ENCODE results near the gene CREBL2.
"Not testable (repeated sequence)": the region's sequence is repeated elsewhere in the genome, so short reads cannot be mapped to it uniquely, and the experiment has no call there.

Gene CREBL2

DNA sequence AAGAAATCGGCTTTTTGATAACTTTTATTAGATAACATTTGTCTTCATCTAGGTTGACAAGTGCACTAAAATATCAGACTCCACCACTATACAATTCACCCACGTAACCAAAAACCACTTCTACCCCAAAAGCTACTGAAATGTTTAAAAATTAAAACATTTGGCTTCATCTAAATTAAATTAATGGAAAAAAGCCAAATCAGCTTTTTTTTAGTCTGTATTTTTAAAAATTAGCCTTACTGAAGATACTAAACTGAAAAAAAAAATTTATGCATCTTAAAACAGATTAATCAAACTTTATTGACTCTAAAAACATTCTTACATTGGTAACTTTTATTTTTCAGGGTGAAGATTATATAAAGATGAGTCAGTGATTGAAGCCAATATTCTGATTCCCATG is 30.0 kb downstream of the CREBL2 start:
- no peak for DNase-seq

DNA sequence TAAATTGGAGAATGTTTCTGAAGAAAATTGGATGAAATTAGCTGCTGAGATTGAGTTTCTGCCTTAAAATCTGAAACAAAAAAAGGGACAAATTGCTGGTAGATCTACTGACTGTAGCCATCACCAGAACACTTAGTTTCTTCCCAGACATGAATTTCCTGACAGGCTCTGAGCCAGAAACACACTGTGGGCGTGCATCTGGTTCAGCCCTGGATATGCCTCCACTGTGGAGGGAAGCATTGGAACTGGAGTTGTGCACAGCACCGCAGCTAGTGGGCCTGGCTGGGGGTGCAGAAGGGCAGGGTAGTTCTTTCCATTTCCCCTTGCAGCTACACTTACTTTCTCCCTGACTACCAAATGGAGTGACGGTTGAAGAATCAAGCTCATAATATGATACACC is 31.2 kb downstream of the CREBL2 start:
- no peak for DNase-seq

DNA sequence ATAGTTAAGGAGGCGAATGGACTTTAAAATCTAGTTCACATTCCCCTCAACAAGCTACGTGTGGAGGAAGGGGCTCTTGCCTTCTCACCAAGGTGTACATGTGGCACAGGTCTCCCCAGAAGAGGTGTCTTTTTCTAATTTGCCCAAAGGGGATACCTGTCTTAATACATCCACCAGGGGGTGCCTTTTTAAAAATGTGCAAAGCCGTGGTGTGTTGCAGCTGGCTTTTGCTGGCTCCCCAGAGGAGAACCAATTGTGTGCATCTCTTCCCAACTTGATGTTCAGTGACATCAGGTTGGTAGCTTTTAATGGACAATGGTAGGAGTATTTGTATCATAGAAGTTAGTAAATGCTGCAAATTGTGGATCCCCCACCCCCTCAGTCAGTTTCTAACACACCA is 33.8 kb downstream of the CREBL2 start:
- DNase-seq: no peak

DNA sequence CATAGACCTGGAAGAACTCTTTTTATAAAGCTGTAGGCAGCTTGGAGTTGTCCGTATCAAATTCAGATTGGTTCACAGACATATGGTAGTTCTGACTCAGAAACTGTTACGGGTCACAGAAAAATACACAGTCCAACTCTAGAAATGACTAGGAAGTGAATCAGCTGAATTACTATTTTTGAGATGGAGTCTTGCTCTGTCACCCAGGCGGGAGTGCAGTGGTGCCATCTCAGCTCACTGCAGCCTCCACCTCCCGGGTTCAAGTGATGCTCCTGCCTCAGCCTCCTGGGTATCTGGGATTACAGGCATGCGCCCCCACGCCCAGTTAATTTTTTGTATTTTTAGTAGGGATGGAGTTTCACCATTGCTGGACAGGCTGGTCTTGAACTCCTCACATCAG is 34.3 kb downstream of the CREBL2 start:
- DNase-seq: not testable (repeated sequence)

DNA sequence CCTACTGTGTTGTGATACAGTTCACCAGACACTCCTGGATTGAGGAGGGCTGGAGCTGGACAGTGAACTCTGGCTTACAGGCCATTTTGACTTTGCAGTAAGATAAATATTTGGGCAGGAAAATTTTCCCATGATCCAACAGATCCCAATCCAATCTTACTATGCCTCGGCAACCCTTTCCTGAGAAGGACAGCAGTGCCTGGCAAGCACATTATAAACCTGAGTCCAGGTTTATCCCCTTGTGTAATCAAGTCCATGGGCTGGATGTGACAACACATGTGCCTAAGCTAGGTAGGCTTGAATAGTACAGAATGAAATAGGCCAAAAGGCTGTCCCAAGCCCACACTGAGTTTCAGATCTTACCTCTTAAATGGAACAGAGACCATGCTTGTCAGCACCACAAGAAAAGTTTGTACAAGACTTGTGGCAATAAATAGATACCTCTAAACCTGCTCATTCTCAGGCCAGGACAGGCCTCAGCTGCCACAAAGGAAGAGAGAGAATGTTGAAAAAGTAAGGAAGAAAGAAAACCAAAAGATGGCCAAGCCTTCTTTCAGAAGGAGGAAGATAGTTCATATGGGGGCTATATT is 34.9 kb downstream of the CREBL2 start:
- DNase-seq: no peak

DNA sequence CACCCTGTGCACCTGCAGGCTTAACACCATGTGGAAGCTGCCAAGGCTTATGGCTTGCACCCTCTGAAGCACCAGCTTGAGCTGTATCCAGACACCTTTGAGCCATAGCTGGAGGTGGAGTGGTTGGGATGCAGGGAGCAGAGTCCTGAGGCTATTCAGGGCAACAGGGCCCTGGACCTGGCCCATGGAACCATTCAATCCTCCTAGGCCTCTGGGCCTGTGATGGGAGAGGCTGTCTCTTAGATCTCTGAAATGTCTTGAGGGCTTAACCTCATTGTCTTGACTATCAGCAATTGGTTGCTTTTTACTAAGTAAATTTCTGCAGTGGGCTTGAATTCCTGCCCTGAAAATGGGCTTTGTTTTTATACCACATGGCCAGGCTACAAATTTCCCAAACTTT is 36.6 kb downstream of the CREBL2 start:
- DNase-seq: no peak

DNA sequence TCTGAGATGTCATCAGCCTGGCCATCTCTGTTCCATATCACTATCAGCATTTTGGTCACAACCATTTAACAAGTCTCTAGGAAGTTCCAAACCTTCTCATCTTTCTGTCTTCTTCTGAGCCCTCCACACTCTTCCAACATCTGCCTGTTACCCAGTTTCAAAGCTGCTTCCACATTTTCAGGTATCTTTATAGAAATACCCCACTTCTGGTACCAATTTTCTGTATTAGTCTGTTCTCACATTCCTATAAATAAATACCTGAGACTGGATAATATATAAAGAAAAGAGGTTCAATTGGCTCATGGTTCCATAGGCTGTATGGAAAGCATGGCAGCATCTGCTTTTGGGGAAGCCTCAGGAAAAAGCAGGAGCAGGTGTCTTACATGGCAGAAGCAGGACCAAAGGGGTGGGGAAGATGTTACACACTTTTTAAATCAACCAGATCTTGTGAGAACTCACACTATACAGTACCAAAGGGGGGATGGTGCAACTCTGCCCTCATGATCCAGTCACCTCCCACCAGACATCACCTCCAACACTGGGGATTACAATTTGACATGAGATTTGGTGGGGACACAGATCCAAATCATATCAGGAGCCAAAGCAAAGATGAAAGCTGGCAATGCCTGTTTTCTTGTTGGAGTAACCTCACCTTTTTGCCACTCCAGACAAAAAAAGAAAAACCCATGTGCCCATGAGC is 37.4 kb downstream of the CREBL2 start:
- DNase-seq: no peak

DNA sequence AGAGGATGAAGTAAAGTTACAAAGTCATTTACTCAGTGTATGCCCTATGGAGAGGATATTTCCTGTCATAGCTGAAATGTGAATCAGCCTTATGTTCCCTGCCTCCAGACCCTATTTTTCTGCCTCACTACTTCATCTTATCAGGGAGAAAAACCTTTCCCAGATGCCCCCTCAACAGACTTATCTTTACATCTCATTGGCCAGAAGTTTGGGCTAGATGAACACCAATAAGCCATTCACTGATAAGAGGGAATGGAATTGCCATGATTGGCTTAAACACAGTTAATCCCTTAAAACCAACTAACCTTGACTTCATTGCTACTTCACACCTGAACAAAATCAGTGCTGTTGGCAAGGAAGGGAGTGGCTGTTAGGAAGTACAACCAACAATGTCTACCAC is 40.1 kb downstream of the CREBL2 start:
- DNase-seq: no peak

DNA sequence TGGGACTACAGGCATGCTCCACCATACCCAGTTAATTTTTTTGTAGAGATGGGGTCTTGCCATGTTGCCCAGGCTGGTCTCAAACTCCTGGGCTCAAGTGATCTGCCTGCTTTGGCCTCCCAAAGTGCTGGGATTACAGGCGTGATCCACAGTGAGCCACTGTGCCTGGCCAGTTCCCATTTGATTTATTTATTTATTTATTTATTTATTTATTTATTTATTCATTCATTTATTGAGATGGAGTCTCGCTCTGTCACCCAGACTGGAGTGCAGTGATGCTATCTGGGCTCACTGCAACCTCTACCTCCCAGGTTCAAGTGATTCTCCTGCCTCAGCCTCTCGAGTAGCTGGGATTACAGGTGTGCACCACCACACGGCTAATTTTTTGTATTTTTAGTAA is 41.0 kb downstream of the CREBL2 start:
- not testable (repeated sequence) for DNase-seq

DNA sequence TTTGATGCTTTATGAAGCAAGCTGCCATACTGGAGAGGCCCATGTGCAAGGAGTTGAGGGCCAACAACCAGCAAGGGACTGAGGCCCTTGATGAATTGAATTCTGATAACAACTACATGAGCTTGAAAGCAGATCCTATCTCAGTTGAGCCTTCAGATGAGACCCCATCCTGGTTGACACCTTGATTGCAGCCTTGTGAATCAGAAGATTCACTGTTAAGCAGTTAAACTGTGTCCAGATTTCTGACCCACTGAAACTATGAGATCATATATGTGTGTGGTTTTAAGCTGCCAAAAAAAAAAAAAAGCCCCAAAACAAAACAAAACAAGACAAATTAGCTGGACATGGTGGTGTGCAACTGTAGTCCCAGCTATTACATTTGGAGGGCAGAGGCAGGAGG is 42.2 kb downstream of the CREBL2 start:
- no peak for DNase-seq

DNA sequence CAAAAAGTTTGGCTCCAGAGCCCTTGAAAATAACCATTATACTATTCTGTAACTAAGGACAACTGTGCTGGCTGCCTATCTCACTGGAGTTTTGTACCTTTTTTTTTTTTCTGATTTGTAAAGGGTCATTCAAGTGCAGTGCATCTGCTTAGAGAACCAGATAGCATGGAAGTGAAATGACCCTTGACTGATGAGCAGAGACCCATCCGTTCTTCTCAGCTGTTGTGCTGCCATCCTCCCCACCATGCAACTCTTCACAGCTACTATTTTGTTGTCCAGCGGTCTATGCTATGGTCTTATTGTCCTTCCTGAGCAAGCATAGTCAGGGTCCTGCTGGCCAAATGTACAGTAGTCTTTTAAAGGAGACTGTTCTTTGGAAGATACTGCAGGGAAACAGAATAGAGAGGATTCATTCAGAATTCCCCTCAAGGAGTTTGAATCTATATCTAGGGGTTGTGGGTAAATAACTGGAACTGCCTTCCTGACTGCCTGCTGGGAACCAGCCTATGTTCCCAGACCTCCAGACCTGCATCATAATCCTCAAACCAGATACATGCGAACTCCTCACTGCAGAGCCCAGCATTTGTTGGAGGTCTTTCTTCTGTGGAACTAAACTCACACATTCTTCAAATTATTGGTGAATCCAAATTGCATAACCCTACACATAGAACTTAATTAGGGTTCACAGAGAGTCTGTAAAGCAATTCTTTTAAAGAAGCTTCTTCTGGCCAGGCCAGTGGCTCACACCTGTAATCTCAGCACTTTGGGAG is 43.2 kb downstream of the CREBL2 start:
- DNase-seq: no peak

DNA sequence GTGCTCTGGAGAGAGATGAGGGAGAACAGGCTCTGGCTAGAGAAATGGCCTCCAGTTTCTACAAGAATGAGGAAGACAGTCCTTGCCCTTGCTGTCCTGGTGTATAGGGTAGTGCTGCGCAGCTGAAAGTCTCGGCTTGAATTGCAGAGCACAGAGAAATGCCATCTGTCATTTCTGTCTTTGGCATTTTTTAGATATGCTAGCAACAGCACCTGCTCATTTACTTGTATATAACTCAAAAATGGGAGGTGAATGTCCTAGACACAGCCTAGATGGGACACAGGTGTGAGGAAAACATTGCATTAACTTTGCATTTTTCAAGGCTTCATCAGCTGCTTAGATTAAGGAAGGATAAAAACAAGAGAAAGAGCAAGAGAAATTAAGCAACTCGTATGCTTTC is 48.5 kb downstream of the CREBL2 start:
- DNase-seq: no peak

DNA sequence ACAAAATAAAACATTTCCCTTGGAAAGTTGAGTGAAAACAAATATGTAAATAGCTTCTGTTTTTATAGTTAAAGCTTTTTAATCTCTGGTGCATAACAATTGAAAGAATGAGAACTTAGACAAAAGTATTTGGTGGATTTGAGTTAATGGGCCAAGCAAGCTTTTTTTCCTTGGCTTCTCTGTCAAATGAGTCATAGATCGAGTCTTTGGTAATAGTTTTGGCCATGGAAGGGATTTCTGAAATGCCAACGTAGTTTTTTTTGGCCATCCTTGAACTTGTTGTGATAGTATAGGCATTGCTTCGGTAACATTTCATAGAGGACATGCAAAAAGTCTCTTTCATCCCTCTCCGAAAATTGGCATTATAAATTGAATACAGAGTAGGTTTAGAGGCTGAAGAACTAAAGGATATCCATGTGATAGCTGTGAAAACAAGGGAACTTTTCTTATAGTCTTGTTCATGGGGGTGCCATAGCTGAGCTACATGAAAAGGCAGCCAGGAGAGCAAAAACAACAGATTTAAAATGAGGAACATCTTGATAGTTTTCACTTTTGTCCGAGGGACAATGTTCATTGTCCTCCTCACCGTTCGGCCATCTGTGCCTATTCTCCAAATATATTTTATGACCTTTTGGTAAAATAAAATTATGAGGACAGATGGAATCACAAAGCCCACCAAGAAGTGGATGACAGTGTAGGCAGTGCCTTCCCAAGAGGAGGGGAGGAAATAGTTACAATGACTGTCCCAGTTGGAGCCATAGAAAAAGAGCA is 49.6 kb downstream of the CREBL2 start:
- no peak for DNase-seq

DNA sequence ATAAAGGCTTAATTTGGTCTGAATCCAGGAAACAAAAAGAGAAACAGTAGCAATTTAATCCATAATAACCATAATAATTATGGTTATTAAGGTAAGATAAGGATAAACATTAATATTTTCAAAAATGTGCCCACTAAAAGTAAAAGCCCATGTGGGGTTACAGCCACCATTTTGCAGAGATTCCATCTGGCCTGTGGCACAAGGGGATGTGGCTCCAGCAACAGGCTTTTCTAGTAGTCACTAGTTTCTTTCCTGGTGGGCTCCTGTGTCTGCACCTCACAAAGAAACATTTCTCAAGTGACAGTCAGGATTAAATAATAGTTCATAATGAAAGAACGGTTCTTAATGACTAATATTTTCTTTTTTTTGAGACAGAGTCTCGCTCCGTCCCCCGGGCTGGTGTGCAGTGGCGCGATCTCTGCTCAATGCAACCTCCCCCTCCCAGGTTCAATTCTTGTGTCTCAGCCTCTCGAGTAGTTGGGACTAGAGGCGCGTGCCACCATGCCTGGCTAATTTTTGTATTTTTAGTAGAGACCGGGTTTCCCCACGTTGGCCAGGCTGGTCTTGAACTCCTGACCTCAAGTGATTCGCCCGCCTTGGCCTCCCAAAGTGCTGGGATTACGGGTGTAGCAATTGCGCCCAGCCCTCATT is 52.1 kb downstream of the CREBL2 start:
- no peak for DNase-seq

DNA sequence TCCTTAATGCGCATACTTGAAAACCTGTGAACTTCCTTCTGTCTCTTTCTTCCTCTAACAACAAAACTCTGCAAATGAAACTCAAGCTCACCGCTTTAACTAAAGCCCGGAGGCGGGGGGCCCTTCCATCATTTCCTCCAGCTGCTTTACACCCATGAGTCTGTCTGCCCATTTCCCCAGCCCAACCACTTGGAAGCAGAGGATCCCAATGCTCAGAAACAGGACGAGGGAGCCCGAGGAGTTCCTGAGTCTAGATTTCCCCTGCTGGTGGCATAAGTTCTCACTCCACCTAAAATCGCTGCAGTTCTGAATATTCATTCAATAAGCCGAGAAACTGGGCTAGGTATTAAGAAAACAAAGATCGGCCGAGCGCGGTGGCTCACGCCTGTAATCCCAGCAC is 53.5 kb downstream of the CREBL2 start:
- no peak for DNase-seq

DNA sequence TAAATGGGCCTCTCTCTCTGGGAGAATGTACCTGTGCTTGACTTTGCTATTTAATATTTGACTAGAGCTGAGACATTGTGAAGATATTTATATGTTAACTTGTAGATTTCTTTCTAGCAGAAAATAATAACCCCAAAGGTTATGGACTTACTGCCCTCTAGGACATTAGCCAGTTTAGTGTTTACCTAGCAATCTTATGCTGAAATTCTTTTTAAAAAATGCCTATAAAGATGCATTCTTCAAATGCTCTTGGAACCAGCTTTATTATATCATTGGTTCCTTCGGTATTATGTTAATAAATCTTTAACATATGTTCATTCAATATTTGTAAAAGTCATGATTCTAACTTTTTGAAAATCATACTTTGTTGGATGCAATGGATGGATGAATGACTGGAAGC is 56.3 kb downstream of the CREBL2 start:
- no peak for DNase-seq

DNA sequence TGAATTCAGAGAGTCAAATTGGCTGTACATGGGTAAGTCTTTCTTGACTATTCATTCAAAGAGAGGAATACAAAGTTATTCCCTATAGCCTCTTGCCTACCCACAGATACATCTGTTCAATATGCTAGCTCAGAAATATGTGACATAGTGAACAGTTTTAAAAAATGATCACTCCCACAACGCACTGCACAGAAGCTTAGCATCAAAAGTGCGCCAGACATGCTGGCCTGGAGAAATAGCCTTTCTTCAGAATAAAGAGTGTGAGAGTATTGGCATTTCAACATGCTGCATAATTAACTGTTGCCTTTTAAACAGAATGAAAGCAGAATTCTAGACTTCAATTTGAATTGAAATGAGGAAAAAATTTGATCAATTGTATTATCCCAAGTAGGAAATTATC is 57.3 kb downstream of the CREBL2 start:
- no peak for DNase-seq

DNA sequence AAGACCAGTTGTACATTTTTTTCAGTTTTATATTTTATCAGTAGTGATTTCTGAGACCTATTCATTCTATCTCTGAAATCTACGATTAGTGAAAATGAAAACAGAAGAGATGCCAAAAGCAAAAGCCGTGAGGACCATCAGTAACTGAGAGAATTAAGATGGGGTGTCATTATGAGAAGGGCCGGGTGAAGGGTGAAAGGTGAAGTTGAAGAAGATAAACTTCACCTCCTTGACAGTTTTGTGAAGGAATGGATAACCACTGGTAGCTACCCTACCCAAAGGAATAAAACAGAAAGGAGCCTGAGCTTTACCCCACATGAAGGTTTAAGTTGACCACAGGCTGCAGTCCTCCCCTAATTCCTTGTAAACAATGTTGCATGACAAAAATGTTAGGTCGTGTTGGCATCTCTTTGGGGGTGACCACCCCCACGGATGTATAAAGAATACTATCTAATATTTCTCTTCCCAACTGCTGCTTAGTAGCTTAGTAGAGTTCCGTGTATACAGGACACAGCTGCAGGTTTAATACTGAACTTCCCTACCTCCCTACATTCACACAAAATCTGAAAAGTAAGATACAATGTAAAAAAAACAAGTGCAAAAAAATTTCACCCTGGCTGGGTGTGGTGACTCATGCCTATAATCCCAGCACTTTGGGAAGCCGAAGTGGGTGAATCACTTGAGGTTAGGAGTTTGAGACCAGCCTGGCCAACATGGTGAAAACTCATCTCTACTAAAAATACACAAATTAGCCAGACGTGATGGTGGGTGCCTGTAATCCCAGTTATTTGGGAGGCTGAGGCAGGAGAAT is 60.4 kb downstream of the CREBL2 start:
- DNase-seq: no peak

DNA sequence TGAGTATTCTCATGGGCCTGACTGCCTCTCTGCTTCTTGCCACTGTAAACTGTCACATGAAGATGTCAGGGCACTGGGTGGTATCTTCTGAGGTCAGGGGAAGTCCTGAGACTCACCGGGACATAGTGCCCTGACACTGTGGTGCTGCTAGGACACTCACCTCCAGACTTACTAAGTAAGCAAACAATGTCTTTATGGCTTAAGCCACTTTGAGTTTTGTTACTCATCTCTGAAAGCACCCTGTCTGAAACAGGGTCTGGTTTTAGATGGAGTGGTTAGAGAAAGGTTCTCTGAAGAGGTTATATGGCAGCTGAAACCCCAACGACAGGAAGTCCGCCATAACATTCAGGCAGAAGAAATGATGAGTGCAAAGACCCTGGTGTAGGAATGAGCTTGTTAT is 61.6 kb downstream of the CREBL2 start:
- DNase-seq: no peak

DNA sequence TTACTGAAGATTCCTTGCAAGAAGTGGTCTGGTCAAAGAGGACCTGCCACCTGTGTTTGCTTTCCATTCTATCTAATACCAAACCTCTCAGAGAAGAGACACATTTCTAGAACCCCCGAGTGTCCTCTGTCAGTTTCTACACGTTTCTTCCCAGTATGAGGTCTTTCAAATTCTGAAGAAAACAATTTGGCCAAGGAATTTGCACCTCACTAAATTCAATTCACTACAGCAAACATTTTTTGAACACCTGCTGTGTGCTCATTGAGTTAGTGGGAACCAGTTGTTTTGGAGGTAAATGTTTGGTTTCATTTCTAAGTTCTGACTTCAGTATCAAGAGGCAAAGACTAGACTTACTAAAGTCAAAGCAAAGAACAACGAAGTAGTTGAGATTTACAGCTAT is 64.9 kb downstream of the CREBL2 start:
- DNase-seq: no peak

DNA sequence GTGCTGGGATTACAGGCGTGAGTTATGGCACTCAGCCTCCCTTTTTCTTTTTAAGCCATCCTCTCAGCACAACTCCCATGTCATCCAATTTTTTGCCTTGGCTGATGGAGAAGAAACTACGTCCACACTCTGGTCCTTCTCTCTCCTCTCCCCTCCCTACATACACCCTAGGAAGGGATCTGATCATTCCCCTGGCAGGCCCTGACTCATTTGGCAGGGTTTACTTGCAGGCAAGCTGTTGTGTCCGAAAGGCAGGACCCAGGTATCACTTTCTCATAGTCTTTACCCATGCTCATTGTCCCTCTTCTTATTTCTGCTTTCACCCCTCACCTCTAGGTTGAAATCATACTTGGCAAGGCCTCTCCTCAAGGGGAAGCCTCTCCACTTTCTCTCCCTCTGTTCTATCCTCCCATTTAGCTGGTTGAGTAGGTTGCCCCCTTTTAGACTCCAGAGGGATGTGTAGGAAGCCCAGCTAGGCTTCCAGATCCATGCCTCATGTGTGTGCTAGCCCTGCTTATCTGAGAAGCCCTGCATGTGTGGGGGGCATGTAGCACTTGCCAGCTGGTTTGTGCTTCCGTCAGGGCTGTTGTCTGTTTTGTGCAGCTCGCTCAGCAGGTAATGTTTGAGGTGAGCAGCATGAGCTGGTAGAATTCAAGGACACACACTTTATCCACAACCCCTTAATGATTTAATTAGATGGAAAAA is 69.5 kb downstream of the CREBL2 start:
- DNase-seq: no peak

DNA sequence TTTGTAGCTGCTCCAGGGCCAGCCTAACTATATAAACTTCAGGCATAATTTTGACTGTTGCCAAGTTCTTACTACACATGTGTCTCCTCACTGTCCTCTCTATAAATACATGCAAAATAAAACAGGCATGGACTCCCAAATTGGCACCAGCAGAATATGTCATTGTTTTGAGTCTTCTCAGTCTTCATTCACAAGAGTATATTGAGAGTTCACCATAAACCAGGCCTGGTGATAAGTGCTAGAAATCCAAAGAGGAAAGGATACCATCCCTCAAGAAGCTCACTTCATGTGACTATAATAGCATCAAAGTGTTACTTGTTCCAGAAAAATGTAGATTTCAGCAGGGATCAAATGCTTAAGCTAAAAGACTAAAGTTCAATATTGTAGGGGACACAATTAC is 70.6 kb downstream of the CREBL2 start:
- DNase-seq: no peak

All from NCI-H526 treated with DMSO at 0.1 percent for 48 hours (cell line).